ENCODE measurements around the gene SEMA3G. TPM values are rescaled to one million over a fixed set of nuclear protein-coding genes. Genes with fewer than 3 reads are reported as not detected.

Gene SEMA3G
- total RNA-seq, 1 donor from 2014 or later: 27.6 TPM

GRCh38 chr3:52395503-52395865 lies 49.4 kb downstream of the SEMA3G start:
- no peak overlapping the region for H3K4me3 ChIP-seq
- DNase-seq: peak; percentile 56
- H3K36me3 ChIP-seq: peaks cover 9% of the 10 kb centered on the region

GRCh38 chr3:52394751-52395502 lies 50.0 kb downstream of the SEMA3G start:
- intact Hi-C loops (cut with DNase I): no loop called here
- H3K36me3 ChIP-seq: peaks cover 9% of the 10 kb centered on the region
- H3K9me3 ChIP-seq: no peaks in the 10 kb centered on the region
- ATAC-seq (no peak), DNase-seq (peak; percentile 53)
- H3K4me1 ChIP-seq: no peaks in the 10 kb centered on the region
- no peak overlapping the region for H3K4me3 ChIP-seq
- no peak for TF ChIP-seq CTCF (IDR thresholded peaks at IDR 0.05)
- H3K27ac ChIP-seq: no peak overlapping the region
- no peaks in the 10 kb centered on the region for H3K27me3 ChIP-seq

More at GRCh38 chr3:52395503-52395865, 49.4 kb downstream of the SEMA3G start:
- H3K4me1 ChIP-seq: no peaks in the 10 kb centered on the region
- intact Hi-C loops (cut with DNase I): no loop called here
- no peaks in the 10 kb centered on the region for H3K27me3 ChIP-seq
- no peak overlapping the region for H3K27ac ChIP-seq
- ATAC-seq: no peak
- TF ChIP-seq CTCF (IDR thresholded peaks at IDR 0.05): no peak
- H3K9me3 ChIP-seq: no peaks in the 10 kb centered on the region

- H3K4me3 ChIP-seq: no peak overlapping the region
- no peaks in the 10 kb centered on the region for H3K9me3 ChIP-seq
- H3K4me1 ChIP-seq: no peaks in the 10 kb centered on the region
- H3K27me3 ChIP-seq: no peaks in the 10 kb centered on the region
- no peak for ATAC-seq
- no peak for TF ChIP-seq CTCF (IDR thresholded peaks at IDR 0.05)
- intact Hi-C loops (cut with DNase I): no loop called here
- H3K27ac ChIP-seq: no peak overlapping the region
- peak; percentile 40 for DNase-seq
- H3K36me3 ChIP-seq: peaks cover 9% of the 10 kb centered on the region
Measured at GRCh38 chr3:52393959-52394670, 50.8 kb downstream of the SEMA3G start.

- ATAC-seq: no peak
- intact Hi-C loops (cut with DNase I): no loop called here
- no peak for TF ChIP-seq CTCF (IDR thresholded peaks at IDR 0.05)
- H3K27me3 ChIP-seq: no peaks in the 10 kb centered on the region
- H3K4me1 ChIP-seq: no peaks in the 10 kb centered on the region
- no peak overlapping the region for H3K4me3 ChIP-seq
- no peak overlapping the region for H3K27ac ChIP-seq
- H3K36me3 ChIP-seq: peaks cover 9% of the 10 kb centered on the region
- peak; percentile 44 for DNase-seq
- no peaks in the 10 kb centered on the region for H3K9me3 ChIP-seq
Measured at GRCh38 chr3:52393131-52393807, 51.6 kb downstream of the SEMA3G start.

GRCh38 chr3:52392216-52392930 lies 52.5 kb downstream of the SEMA3G start:
- peaks cover 9% of the 10 kb centered on the region for H3K36me3 ChIP-seq
- no peaks in the 10 kb centered on the region for H3K4me1 ChIP-seq
- ATAC-seq (no peak), DNase-seq (no peak)
- H3K27ac ChIP-seq: no peak overlapping the region
- no peaks in the 10 kb centered on the region for H3K27me3 ChIP-seq
- H3K9me3 ChIP-seq: no peaks in the 10 kb centered on the region
- H3K4me3 ChIP-seq: no peak overlapping the region
- intact Hi-C loops (cut with DNase I): no loop called here
- TF ChIP-seq CTCF (IDR thresholded peaks at IDR 0.05): no peak

All from upper lobe of right lung (tissue), 1 donor.